Psoas muscle (tissue), 8 donors: ENCODE measurements around the gene PRR32. TPM values are rescaled to one million over a fixed set of nuclear protein-coding genes. Genes with fewer than 3 reads are reported as not detected.

Experiments used
- ATAC-seq, 4 donors: fragments of 200-7000 bp; cut with Tn5 transposase; one replicate each; pipeline ENCODE4 v1.9.1; 2020; ENCODE audit warnings: moderate library complexity in 3 of 4, mild to moderate bottlenecking in 2 of 4
- DNase-seq, 2 donors: peaks; one replicate each; pipeline ENCODE4 v3.0.0-alpha.2; 2020
- H3K27ac ChIP-seq: fragments of 200-600 bp; one replicate; pipeline ENCODE4 v1.8.0; 2022
- H3K27me3 ChIP-seq, 3 donors: fragments of 200-600 bp in 1 of 3; one replicate each; pipeline versions ENCODE4 v1.6.1 to v1.8.0; 2013 to 2022; ENCODE audit warnings: low read length in 2 of 3, mild to moderate bottlenecking in 2 of 3, moderate library complexity in 1 of 3; ENCODE audit not compliant: insufficient read depth in 3 of 3
- H3K36me3 ChIP-seq, 2 donors: fragments of 200-600 bp in 1 of 2; one replicate each; pipeline versions ENCODE4 v1.6.1 to v1.8.0; 2013 to 2022; ENCODE audit warnings: low read depth in 1 of 2, mild to moderate bottlenecking in 1 of 2, moderate library complexity in 1 of 2; ENCODE audit not compliant: insufficient read depth in 1 of 2
- H3K4me1 ChIP-seq: fragments of 200-600 bp; one replicate; pipeline ENCODE4 v1.8.0; 2022
- H3K4me3 ChIP-seq: fragments of 200-600 bp; one replicate; pipeline ENCODE4 v1.8.0; 2022; ENCODE audit warnings: mild to moderate bottlenecking
- H3K9me3 ChIP-seq: fragments of 200-600 bp; one replicate; pipeline ENCODE4 v1.8.0; 2022
- CTCF ChIP-seq: fragments of 200-600 bp; IDR thresholded peaks from one replicate; pipeline ENCODE4 v1.8.0; 2022; ENCODE audit warnings: antibody characterized with exemption
- WGBS, 3 donors: extraction: QIAGEN DNeasy Blood & Tissue Kit; methylation state at CpG; one replicate each; pipeline versions ENCODE4 v1.1.6 to v1.1.7; 2013; 5-methylcytosine and 5-hydroxymethylcytosine counted together
- intact Hi-C, 2 donors: fragments of 100-400 bp; cut with DNase I; formaldehyde crosslinking; loops; one replicate each; pipeline versions ENCODE4 v1.11.0 to v1.14.2; 2022
- polyA plus RNA-seq, 3 donors: library from polyadenylated mRNA; stranded (reverse); fragments of 200-250 nt; gene quantifications; one replicate each; pipeline ENCODE4 v1.2.3, GENCODE V29; 2013
- total RNA-seq, 4 donors: library from RNA; stranded (reverse); fragmentation: NEBNext Ultra II Directional in 2 of 4; extraction: Animal tissue kit (Norgen Biotek cat#: 25700) in 2 of 4; gene quantifications; one replicate each; pipeline versions ENCODE4 v1.2.1 to v1.2.4, GENCODE V29; 2021 to 2023
- donor health status: healthy with polysubstance abuse.
- donor health status: DM: no; HTN: no; CAD: no; lungs with moderate emphysema.
- donor health status: Bipolar disorder and iron deficiency.
- donor health status: healthy.
- donor health status: DM: yes; HTN: yes; CAD: no.
- donor health status: DM: no; HTN: no; CAD: no.
- donor health status: DM: no; HTN: no; CAD: no.
- donor health status: DM: yes; HTN: yes; CAD: no.

The PRR32 gene
- total and polyA plus RNA-seq, 7 donors: 2.4 to 7.9 TPM; not detected in 5

DNA sequence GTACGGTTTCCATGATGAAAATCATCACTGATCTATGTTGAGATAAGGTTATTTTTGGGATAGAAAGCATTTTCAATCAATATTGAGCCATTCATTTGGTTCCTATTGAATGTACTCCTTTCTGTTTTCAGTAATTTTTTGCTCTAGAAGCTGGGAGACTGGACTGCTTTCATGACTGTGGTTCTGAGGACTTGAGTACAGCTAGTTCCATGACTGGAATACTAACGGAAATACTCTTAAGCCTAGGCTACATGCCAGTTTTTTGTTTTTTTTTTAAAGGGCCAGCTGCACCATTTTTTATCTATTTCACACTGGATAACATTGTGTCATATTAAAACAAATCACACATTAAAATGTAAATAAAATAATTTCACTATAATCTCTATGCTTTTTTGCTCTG is 16.7 kb downstream of the PRR32 start:
- 29 to 36% (median 34%) methylated on average over 2 of the region's 2 CpGs for WGBS, 3 donors
- Histone ChIP-seq H3K27me3 (no peaks in the 10 kb centered on the region), H3K4me1 (no peaks in the 10 kb centered on the region), H3K36me3 (no peaks in the 10 kb centered on the region), H3K27ac (no peak overlapping the region), H3K9me3 (no peaks in the 10 kb centered on the region), H3K4me3 (no peak overlapping the region)
- intact Hi-C loops: no loop called here
- TF ChIP-seq CTCF: no peak
- DNase-seq (no peak), ATAC-seq (no peak)

DNA sequence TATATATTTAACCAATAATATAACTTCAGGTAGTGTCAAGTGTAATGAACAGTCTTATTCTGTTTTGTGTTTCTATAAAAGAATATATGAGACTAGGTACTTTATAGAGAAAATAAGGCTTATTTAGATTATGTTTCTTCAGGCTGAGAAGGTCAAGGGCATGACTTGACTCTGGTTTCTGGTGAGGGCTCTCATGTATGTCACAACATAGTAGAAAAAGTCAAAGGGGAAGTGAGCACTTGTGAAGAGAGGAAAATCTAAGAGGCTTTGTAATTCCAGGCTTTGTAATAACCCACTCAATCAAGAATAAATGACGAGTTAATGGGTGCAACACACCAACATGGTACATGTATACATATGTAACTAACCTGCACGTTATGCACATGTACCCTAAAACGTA is 27.6 kb downstream of the PRR32 start:
- no peaks in the 10 kb centered on the region for H3K36me3 ChIP-seq
- H3K27ac ChIP-seq: no peak overlapping the region
- WGBS, 3 donors: 45 to 77% (median 73%) methylated on average over 3 of the region's 3 CpGs
- H3K9me3 ChIP-seq: no peaks in the 10 kb centered on the region
- no peak for DNase-seq
- H3K4me3 ChIP-seq: no peak overlapping the region
- no peaks in the 10 kb centered on the region for H3K4me1 ChIP-seq
- no peak for ATAC-seq
- intact Hi-C loops: no loop called here
- TF ChIP-seq CTCF: no peak
- no peaks in the 10 kb centered on the region for H3K27me3 ChIP-seq

DNA sequence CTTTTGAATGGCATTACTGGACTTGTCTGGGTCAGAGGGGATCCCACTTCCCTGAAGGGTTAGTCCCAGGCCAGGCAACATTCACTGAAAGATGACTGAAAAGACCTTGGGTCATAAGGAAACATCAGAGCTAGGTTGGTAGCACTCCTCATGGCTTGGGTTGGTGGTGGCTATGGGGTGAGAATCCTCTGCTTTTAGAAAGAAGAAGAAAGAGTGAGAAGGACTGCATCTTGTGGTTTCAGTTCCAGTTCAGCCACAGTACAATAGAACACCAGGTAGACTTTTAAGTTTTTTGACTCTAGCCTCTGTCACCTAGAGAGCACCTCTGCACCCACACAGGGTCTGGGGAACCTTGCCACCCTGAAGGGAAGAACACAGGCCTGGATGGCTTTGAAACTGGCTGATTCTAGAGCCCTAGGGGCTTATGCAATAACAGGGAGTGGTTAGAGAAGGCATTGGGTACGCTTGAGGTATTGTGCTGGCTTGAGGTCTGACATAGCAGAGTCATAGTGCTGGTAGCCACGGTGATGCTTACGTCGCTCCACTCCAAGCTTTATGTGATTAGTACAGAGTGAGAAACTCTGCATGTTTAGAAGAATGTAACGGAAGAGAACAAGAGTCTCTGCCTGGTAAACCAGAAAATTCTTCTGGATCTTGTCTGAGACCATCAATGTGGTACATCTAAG is 36.5 kb downstream of the PRR32 start:
- WGBS, 3 donors: 60 to 91% (median 74%) methylated on average over 5 of the region's 5 CpGs
- TF ChIP-seq CTCF: no peak
- DNase-seq (no peak), ATAC-seq (no peak)
- intact Hi-C loops: no loop called here
- H3K4me3 ChIP-seq: no peak overlapping the region
- H3K27ac ChIP-seq: no peak overlapping the region
- no peaks in the 10 kb centered on the region for H3K36me3 ChIP-seq
- H3K9me3 ChIP-seq: no peaks in the 10 kb centered on the region
- no peaks in the 10 kb centered on the region for H3K4me1 ChIP-seq
- H3K27me3 ChIP-seq: no peaks in the 10 kb centered on the region
